HEK293 (cell line): ENCODE measurements around the gene SYNE3.
A peak's percentile ranks its signal among the peaks of the same experiment; 100 is the strongest.

Source experiments
- CTCF ChIA-PET: fragments of 350-600 bp; formaldehyde crosslinking; extraction: SDS; loops from one replicate; lab custom pipeline; 2021; ENCODE audit warnings: antibody characterized with exemption; lab: Yijun Ruan, JAX
- POLR2A ChIA-PET: fragments of 300-600 bp; formaldehyde crosslinking; extraction: SDS; loops from one replicate; lab custom pipeline; 2020; ENCODE audit warnings: antibody characterized with exemption, inconsistent platforms; lab: Yijun Ruan, JAX
- H3K27ac ChIP-seq: fragments of 200-500 bp; sonication (Bioruptor generic); 2 replicates; pipeline ENCODE4 v1.5.1; 2014; ENCODE audit warnings: low read depth, low read length, control low read depth, inconsistent platforms; ENCODE audit errors: extremely low read depth
- H3K36me3 ChIP-seq, 2 experiments: fragments of 200-500 bp in 1 of 2; sonication (Bioruptor generic) in 1 of 2; 1 replicate in 1 of 2; 2 replicates in 1 of 2; pipeline ENCODE4 v1.5.1; 2014 to 2017; ENCODE audit warnings: inconsistent platforms in 2 of 2, low read length in 2 of 2; ENCODE audit not compliant: control insufficient read depth in 2 of 2, insufficient read depth in 1 of 2
- H3K4me1 ChIP-seq: fragments of 200-500 bp; sonication (Bioruptor generic); 2 replicates; pipeline ENCODE4 v1.5.1; 2014; ENCODE audit warnings: mild to moderate bottlenecking, low read length, inconsistent platforms; ENCODE audit not compliant: control insufficient read depth, insufficient read depth
- H3K4me3 ChIP-seq: 2 replicates; pipeline ENCODE4 v1.5.1; 2011; ENCODE audit warnings: low read depth, mild to moderate bottlenecking, control low read depth, low read length, moderate library complexity
- H3K9me3 ChIP-seq: fragments of 200-500 bp; sonication (Bioruptor generic); 2 replicates; pipeline ENCODE4 v1.5.1; 2014; ENCODE audit warnings: low read depth, low read length, inconsistent platforms; ENCODE audit not compliant: control insufficient read depth, insufficient read depth
- ATF2 ChIP-seq: fragments of 450-650 bp; formaldehyde crosslinking; IDR thresholded peaks from 2 replicates; pipeline ENCODE4 v1.5.1; 2016; ENCODE audit warnings: missing biosample characterization, missing genetic modification characterization, low read depth
- GLI2 ChIP-seq: fragments of 450-650 bp; formaldehyde crosslinking; IDR thresholded peaks from 2 replicates; pipeline ENCODE4; 2017; ENCODE audit warnings: missing biosample characterization, missing genetic modification characterization, low read depth, borderline replicate concordance
- GLIS1 ChIP-seq: fragments of 450-650 bp; formaldehyde crosslinking; IDR thresholded peaks from 2 replicates; pipeline ENCODE4 v1.5.1; 2016; ENCODE audit warnings: missing biosample characterization, missing genetic modification characterization
- GLIS2 ChIP-seq: fragments of 450-650 bp; formaldehyde crosslinking; IDR thresholded peaks from 2 replicates; pipeline ENCODE4 v1.5.1; 2016; ENCODE audit warnings: missing biosample characterization, missing genetic modification characterization
- HIC1 ChIP-seq: fragments of 450-650 bp; formaldehyde crosslinking; IDR thresholded peaks from 2 replicates; pipeline ENCODE4 v1.5.1; 2016; ENCODE audit warnings: missing biosample characterization, missing genetic modification characterization
- IKZF3 ChIP-seq: fragments of 450-650 bp; IDR thresholded peaks from 2 replicates; pipeline ENCODE4 v1.5.0; 2018; ENCODE audit warnings: missing biosample characterization, mild to moderate bottlenecking, missing genetic modification characterization, moderate library complexity
- KLF1 ChIP-seq: fragments of 450-650 bp; formaldehyde crosslinking; IDR thresholded peaks from 2 replicates; pipeline ENCODE4 v1.5.1; 2016; ENCODE audit warnings: missing biosample characterization, missing genetic modification characterization
- KLF10 ChIP-seq: fragments of 450-650 bp; IDR thresholded peaks from 2 replicates; pipeline ENCODE4 v1.5.1; 2018; ENCODE audit warnings: missing biosample characterization, mild to moderate bottlenecking, missing genetic modification characterization
- KLF9 ChIP-seq: fragments of 450-650 bp; formaldehyde crosslinking; IDR thresholded peaks from 2 replicates; pipeline ENCODE4 v1.5.1; 2016; ENCODE audit warnings: missing biosample characterization, missing genetic modification characterization, low read depth
- MYNN ChIP-seq: fragments of 450-650 bp; formaldehyde crosslinking; IDR thresholded peaks from 2 replicates; pipeline ENCODE4 v1.5.1; 2016; ENCODE audit warnings: missing biosample characterization, missing genetic modification characterization, borderline replicate concordance
- OSR2 ChIP-seq: fragments of 450-650 bp; formaldehyde crosslinking; IDR thresholded peaks from 2 replicates; pipeline ENCODE4 v1.5.1; 2016; ENCODE audit warnings: missing biosample characterization, missing genetic modification characterization
- TRIM28 ChIP-seq: IDR thresholded peaks from 2 replicates; pipeline ENCODE4 v1.6.1; 2011; ENCODE audit warnings: low read length, control low read depth, borderline replicate concordance
- ZBTB26 ChIP-seq: fragments of 450-650 bp; formaldehyde crosslinking; optimal IDR thresholded peaks from 2 replicates; pipeline ENCODE3; 2016; ENCODE audit warnings: missing biosample characterization, mild to moderate bottlenecking, missing genetic modification characterization
- ZBTB8A ChIP-seq: fragments of 450-650 bp; formaldehyde crosslinking; IDR thresholded peaks from 2 replicates; pipeline ENCODE4 v1.5.1; 2016; ENCODE audit warnings: missing biosample characterization, missing genetic modification characterization
- ZIC2 ChIP-seq: fragments of 450-650 bp; formaldehyde crosslinking; IDR thresholded peaks from 2 replicates; pipeline ENCODE4 v1.5.1; 2016; ENCODE audit warnings: missing biosample characterization, missing genetic modification characterization
- ZNF16 ChIP-seq: fragments of 450-650 bp; formaldehyde crosslinking; IDR thresholded peaks from 2 replicates; pipeline ENCODE4 v1.5.1; 2016; ENCODE audit warnings: low read depth, missing biosample characterization, missing genetic modification characterization
- ZNF274 ChIP-seq, 2 experiments: fragments of 200-500 bp in 1 of 2; fragments of 450-650 bp in 1 of 2; sonication (Bioruptor generic) in 1 of 2; formaldehyde crosslinking in 1 of 2; IDR thresholded peaks; 2 replicates each; pipeline versions ENCODE4 v1.5.1 to v1.6.1; 2014 to 2016; ENCODE audit warnings: borderline replicate concordance in 1 of 2, inconsistent platforms in 1 of 2, low read length in 1 of 2, missing biosample characterization in 1 of 2, missing genetic modification characterization in 1 of 2
- ZNF707 ChIP-seq: fragments of 450-650 bp; formaldehyde crosslinking; IDR thresholded peaks from 2 replicates; pipeline ENCODE4 v1.5.1; 2016; ENCODE audit warnings: missing biosample characterization, missing genetic modification characterization
- ZNF776 ChIP-seq: fragments of 450-650 bp; formaldehyde crosslinking; IDR thresholded peaks from 2 replicates; pipeline ENCODE4 v1.5.0; 2017; ENCODE audit warnings: missing biosample characterization, missing genetic modification characterization, borderline replicate concordance
- ZSCAN30 ChIP-seq: fragments of 450-650 bp; IDR thresholded peaks from 2 replicates; pipeline ENCODE4 v1.5.1; 2018; ENCODE audit warnings: missing biosample characterization, mild to moderate bottlenecking, missing genetic modification characterization, moderate library complexity

SYNE3 gene

GRCh38 chr14:95516554-95517181 lies at the start of gene SYNE3:
SYNE3 (minus strand) TSS chr14:95516650; CDS start chr14:95475821, 40,829 bp downstream.
- POLR2A ChIA-PET: interaction anchor here (1.6 to 2.3 kb wide), 2 partner anchors 9 to 18 kb away, joined by 3 to 13 read pairs; partner anchors contain the start of gene GLRX5

GRCh38 chr14:95564060-95564459 lies 47.6 kb upstream of the SYNE3 start:
- CTCF ChIA-PET: interaction anchor here (0.6 to 6.9 kb wide), 4 partner anchors 100 to 535 kb away, joined by 3 to 117 read pairs (median 3); no protein-coding TSS in a partner anchor
- Histone ChIP-seq H3K4me3 (no peak overlapping the region), H3K4me1 (no peaks in the 10 kb centered on the region), H3K36me3 (no peaks in the 10 kb centered on the region), H3K27ac (no peak overlapping the region), H3K9me3 (no peaks in the 10 kb centered on the region)
- TF ChIP-seq GLI2 (no peak), ZIC2 (tag by site-specific recombination) (peak; percentile 43; the same call in 1 of the 2 replicates)
- POLR2A ChIA-PET: no interaction called here

More at GRCh38 chr14:95516554-95517181, at the start of gene SYNE3:
- Histone ChIP-seq H3K4me1 (peaks cover 11% of the 10 kb centered on the region), H3K9me3 (no peaks in the 10 kb centered on the region), H3K27ac (peak within 1 kb of the TSS; percentile 41; the same call in 1 of the 2 replicates), H3K4me3 (peak within 1 kb of the TSS; percentile 42), H3K36me3 (no peaks in the 10 kb centered on the region)
- TF ChIP-seq GLIS1 (tag by site-specific recombination) (peak; percentile 27; the same call in 1 of the 2 replicates), GLIS2 (tag by site-specific recombination) (peak; percentile 64; the same call in 1 of the 2 replicates), ZNF776 (no peak), ZNF16 (tag by site-specific recombination) (no peak), ZNF707 (tag by site-specific recombination) (no peak), TRIM28 (no peak), ZBTB8A (tag by site-specific recombination) (peak; percentile 21; the same call in 1 of the 2 replicates), KLF1 (tag by site-specific recombination) (peak; percentile 44; the same call in 1 of the 2 replicates), KLF10 (peak; percentile 77), ZBTB26 (tag by site-specific recombination) (peak; percentile 30), OSR2 (tag by site-specific recombination) (0 out of 2 replicates have a peak, but pooled peaks have one; percentile 19), KLF9 (tag by site-specific recombination) (peak; percentile 36; the same call in 1 of the 2 replicates), IKZF3 (tag by site-specific recombination) (0 out of 2 replicates have a peak, but pooled peaks have one; percentile 31), ATF2 (tag by site-specific recombination) (no peak), HIC1 (tag by site-specific recombination) (no peak), ZNF274 (IDR thresholded peaks at IDR 0.05; ENCODE audit: low read length) (no peak), ZNF274 (tag by site-specific recombination; IDR thresholded peaks at IDR 0.05; ENCODE audit: borderline replicate concordance) (no peak), MYNN (no peak), ZSCAN30 (tag by site-specific recombination) (0 out of 2 replicates have a peak, but pooled peaks have one; percentile 49)
- CTCF ChIA-PET: interaction anchor here (0.8 to 1.8 kb wide), 6 partner anchors 11 to 76 kb away, joined by 3 to 10 read pairs (median 4); no protein-coding TSS in a partner anchor
